ENCODE results near the gene CAND2.
"Not testable (repeated sequence)": the region's sequence is repeated elsewhere in the genome, so short reads cannot be mapped to it uniquely, and the experiment has no call there.

CAND2 gene

GRCh38 chr3:12771236-12771635 is 25.2 kb upstream of the CAND2 start:
- no peak for DNase-seq (ENCODE audit: low spot score)

- no peak for DNase-seq (ENCODE audit: low spot score)
Observed at GRCh38 chr3:12772462-12772861, 24.0 kb upstream of the CAND2 start.

GRCh38 chr3:12773030-12773709 is 23.3 kb upstream of the CAND2 start:
- DNase-seq (ENCODE audit: low spot score): no peak

GRCh38 chr3:12773710-12774086 is 22.8 kb upstream of the CAND2 start:
- no peak for DNase-seq (ENCODE audit: low spot score)

GRCh38 chr3:12774619-12775018 is 21.9 kb upstream of the CAND2 start:
- DNase-seq (ENCODE audit: low spot score): no peak

DNA sequence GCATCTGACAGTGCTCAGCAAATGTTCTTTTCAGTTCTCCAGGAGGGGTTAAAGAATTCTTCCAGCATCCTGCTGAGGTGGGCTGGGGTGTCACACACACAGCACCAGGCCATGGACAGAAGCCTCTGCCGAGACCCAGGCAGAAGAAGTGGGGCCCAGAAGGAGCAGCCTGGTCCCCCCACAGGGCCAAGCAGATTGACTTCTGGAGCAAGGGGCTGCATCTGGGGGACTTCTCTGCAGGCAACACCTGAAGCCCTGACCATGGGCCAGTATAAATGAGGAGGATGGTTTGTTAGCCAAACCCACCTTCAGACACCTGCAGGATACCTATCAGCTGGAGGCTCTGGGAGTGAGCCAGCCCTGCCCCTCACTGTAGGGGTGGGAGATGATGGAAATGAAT is 21.3 kb upstream of the CAND2 start:
- DNase-seq (ENCODE audit: low spot score): no peak

GRCh38 chr3:12775970-12776369 is 20.5 kb upstream of the CAND2 start:
- not testable (repeated sequence) for DNase-seq (ENCODE audit: low spot score)

- no peak for DNase-seq (ENCODE audit: low spot score)
Observed at GRCh38 chr3:12777171-12777570, 19.3 kb upstream of the CAND2 start.

DNA sequence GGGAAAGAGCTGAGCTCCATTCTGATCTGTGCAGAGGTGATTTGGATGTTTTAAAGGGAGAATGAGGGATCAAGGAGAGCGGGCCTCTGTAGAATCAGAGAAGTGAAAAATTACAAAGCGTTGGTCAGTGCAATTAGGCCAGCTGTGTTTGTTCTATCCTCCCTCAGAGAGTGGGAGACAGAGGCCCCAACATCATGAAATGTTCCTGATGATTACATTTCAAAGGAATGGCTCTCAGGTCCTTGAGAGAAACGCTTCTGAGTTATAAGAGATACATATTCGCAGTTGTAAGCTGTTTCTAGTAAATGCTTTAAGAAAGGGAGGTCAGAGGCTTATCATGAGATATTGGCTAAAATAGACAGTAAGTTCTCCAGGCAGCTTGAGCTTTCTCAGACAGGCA is 15.7 kb upstream of the CAND2 start:
- no peak for DNase-seq (ENCODE audit: low spot score)

DNA sequence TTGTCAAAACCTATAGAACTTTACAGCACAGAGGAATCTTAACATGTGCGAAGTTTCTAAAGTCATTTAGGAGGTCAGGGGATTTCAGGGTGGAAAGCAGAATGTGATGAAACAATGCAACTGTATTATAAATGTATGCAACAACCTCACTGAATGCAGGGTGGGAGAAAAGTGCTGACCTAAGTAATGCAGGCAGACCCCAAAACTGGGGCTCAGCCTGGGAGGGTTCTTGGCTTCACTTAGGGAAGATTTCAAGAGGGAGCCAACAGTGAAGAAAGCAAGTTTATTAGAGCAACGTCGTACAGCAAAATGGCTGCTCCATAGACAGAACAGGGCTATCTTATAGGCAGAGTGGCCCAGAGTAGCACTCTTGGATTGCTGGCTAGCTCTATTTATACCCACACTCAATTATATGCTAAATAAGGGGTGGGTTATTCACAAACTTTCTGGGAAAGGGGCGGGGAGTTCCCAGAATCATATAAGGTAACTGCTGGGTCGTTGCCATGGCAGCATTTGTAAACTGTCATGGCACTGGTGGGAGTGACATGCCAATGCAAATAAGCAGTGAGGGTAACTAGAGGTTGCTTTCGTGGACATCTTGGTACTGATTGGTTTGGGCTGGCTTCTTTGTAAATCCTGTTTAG is 14.2 kb upstream of the CAND2 start:
- peak; percentile 47 for DNase-seq (ENCODE audit: low spot score)

GRCh38 chr3:12785096-12785495 is 11.4 kb upstream of the CAND2 start:
- no peak for DNase-seq (ENCODE audit: low spot score)

- peak; percentile 52 for DNase-seq (ENCODE audit: low spot score)
Observed at GRCh38 chr3:12787346-12787745, 9.1 kb upstream of the CAND2 start.

DNA sequence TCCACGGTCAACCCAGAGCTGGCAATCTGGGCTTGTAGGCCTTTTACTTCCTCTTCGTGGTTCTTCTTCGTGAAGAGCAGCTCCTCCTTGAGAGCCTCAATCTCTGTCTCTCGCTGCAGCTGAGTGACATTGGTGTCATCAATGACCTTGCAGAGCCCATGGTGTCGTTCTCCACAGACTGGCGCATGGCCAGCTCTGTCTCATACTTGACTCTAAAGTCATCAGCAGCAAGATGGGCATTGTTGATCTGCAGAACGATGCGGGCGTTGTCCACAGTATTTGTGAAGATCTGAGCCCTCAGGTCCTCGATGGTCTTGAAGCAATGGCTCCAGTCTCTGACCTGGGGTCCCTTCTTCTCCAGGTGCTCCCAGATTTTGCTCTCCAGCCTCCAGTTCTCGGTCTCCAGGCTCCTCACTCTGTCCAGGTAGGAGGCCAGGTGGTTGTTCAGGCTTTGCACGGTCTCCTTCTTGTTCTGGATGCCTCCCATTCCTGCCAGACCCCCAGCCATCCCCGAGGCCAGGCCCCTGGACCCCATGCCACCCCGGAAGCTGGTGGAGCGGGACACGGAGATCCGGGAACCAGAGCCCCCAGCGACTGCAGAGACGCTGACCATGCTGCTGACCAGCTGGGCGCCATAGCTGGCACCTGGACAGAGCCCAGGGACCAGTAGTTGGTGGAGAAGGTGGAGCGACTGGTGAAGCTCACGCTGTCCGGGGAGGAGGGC is 8.4 kb upstream of the CAND2 start:
- not testable (repeated sequence) for DNase-seq (ENCODE audit: low spot score)

- DNase-seq (ENCODE audit: low spot score): no peak
Observed at GRCh38 chr3:12791430-12791829, 5.0 kb upstream of the CAND2 start.

- no peak for DNase-seq (ENCODE audit: low spot score)
Observed at GRCh38 chr3:12793701-12794100, 2.8 kb upstream of the CAND2 start.

- DNase-seq (ENCODE audit: low spot score): no peak
Observed at GRCh38 chr3:12797124-12797891, 828 bp downstream of the CAND2 start.

GRCh38 chr3:12797892-12798558 is 1.5 kb downstream of the CAND2 start:
- no peak for DNase-seq (ENCODE audit: low spot score)

DNA sequence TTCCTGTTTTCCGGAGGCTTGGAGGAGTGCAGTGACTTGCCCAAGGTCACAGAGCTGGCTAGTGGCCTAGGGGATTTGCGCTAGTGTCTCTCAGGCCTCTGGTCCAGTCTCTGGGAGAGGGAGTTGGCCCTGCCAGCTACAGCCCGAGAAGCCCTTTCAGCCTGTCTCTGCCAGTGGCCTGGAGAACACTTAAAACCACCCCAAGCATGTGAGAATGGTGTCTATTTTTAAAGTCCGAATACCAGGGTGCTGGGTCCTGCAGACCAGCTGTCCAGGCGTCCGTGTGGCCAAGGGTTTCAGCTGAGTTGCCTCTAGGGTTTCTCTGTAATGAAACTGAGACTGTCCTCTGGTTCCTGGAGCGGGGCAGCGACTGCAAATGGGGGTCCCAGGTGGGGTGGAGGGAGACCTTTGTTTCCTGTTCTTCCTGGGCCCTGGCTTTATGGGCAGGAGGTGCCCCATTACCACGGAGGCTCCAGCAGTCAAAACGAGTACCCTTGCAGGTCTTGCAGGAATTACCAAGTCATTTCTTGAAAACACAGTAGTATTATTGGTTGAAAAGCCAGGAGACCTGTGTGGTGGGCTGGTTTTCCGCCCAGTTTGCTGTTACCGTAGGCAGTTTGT is 2.2 kb downstream of the CAND2 start:
- DNase-seq (ENCODE audit: low spot score): no peak

DNA sequence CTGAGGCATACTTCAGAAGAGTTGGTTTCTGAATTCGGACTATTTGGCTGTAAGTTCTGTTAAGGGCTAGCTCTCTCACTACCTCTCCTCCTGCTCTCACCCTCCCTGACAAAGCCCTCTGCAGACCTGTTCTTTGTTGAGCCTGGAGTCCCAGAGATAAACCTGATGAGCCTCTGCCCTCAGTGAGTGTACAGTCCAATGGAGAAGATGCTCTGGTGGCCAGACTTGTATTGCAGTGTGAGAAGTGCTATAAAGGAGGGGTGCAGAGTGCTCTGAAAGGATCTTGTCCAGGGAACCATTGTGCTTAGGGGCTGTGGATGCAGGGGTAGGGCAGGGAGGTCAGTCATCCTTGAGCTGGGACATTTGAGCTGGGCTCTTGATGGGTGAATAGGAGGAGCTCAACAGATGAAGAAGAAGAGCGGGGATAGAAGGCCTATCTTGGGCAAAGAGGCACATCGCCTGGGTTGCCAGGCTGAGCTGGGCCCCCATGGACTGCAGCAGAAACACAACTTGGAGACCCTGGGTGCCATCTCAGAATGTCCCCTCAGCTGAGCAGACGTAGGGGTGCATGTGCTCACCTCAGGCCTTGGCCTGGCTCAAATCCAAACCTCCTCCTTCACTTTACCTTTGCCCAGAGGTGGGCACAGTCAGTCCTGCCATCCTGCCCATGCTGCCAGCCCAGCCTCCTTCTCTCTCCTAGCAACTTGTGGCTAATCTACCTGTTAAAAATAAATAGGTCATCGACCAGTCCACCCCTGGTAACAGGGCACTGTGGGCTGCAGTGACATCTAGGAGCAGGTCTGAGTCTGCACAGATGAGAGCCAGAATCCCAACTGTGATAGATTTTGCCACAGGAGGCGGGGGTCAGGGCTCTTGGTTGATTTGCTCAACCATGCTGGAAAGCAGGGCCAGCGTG is 3.3 kb downstream of the CAND2 start:
- no peak for DNase-seq (ENCODE audit: low spot score)

GRCh38 chr3:12803371-12803770 is 6.9 kb downstream of the CAND2 start:
- no peak for DNase-seq (ENCODE audit: low spot score)

DNA sequence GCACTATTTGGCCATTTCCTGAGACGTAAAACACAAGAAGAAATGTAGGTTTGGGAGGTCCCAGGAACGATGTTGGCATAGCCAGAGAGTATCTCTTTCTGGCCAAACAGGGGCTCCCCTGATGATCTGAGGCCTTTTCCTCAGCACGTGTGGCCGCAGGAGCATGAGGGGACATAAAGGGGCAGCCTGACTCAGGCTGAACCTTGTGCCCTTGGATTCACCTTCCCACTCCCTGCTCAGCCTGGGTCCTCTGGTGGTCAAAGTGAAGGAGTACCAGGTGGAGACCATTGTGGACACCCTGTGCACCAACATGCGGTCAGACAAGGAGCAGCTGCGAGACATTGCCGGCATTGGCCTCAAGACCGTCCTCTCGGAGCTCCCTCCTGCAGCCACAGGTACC is 10.6 kb downstream of the CAND2 start:
- no peak for DNase-seq (ENCODE audit: low spot score)
